HepG2 (cell line): Measurements from ENCODE around the gene DALRD3. TPM values are rescaled to one million over a fixed set of nuclear protein-coding genes. Genes with fewer than 3 reads are reported as not detected.

Source experiments
- ARNTL ChIP-seq: sonication (generic); formaldehyde crosslinking; IDR thresholded peaks from 2 replicates; pipeline ENCODE4 v1.4.0; 2020; ENCODE audit warnings: mild to moderate bottlenecking, missing genetic modification reagents
- GTF3A ChIP-seq: sonication (generic); formaldehyde crosslinking; conservative IDR thresholded peaks from 2 replicates; pipeline ENCODE4 v1.4.0; 2020; ENCODE audit warnings: mild to moderate bottlenecking, missing genetic modification reagents
- HDAC1 ChIP-seq: sonication (generic); formaldehyde crosslinking; IDR thresholded peaks from 2 replicates; pipeline ENCODE4 v1.5.1; 2020; ENCODE audit warnings: mild to moderate bottlenecking, missing genetic modification reagents
- NFIC ChIP-seq: IDR thresholded peaks from 2 replicates; pipeline ENCODE4 v1.6.1; 2012; ENCODE audit warnings: mild to moderate bottlenecking, low read length, inconsistent platforms
- POLR2A ChIP-seq, 2 experiments: IDR thresholded peaks; 2 replicates each; pipeline ENCODE4 v1.6.1; 2011; ENCODE audit warnings: low read depth in 2 of 2, low read length in 2 of 2, mild to moderate bottlenecking in 1 of 2, moderate library complexity in 1 of 2; ENCODE audit not compliant: insufficient read depth in 1 of 2
- ZBTB8A ChIP-seq: sonication (generic); formaldehyde crosslinking; IDR thresholded peaks from 2 replicates; pipeline ENCODE4 v1.4.0; 2020; ENCODE audit warnings: mild to moderate bottlenecking, low read depth, missing genetic modification reagents, borderline replicate concordance
- ZNF121 ChIP-seq: sonication (generic); formaldehyde crosslinking; IDR thresholded peaks from 2 replicates; pipeline ENCODE4 v1.5.0; 2020; ENCODE audit warnings: mild to moderate bottlenecking, missing genetic modification reagents
- polyA plus RNA-seq, 8 experiments: library from polyadenylated mRNA; depleted of rRNA in 3 of 8; stranded (reverse) in 7 of 8; unstranded in 1 of 8; fragments of >200 nt; fragmentation: Illumina TruSeq in 4 of 8; extraction: Trizol in 4 of 8; gene quantifications; 2 replicates each; pipeline versions ENCODE4 v1.2.1 to v1.2.3, GENCODE V29; 2011 to 2016; ENCODE audit warnings: low read depth in 4 of 8, missing spikeins in 1 of 8, mixed read lengths in 1 of 8; ENCODE audit not compliant: insufficient read depth in 1 of 8
- total RNA-seq, 5 experiments: library from RNA; depleted of rRNA; stranded (reverse); fragments of >200 nt; fragmentation: Illumina TruSeq; extraction: Trizol; gene quantifications; 2 replicates each; pipeline ENCODE4 v1.2.3, GENCODE V29; 2016; ENCODE audit warnings: low read depth in 1 of 5
- TF ChIP-seq, protein P1 (sequence below): sonication (generic); formaldehyde crosslinking; IDR thresholded peaks from 2 replicates; pipeline ENCODE4 v1.9.0; 2021; ENCODE audit warnings: mild to moderate bottlenecking, missing genetic modification reagents
- TF ChIP-seq, protein P2 (sequence below): IDR thresholded peaks from 2 replicates; pipeline ENCODE4 v1.6.1; 2016; ENCODE audit warnings: missing compliant biosample characterization, missing genetic modification reagents, borderline replicate concordance
- TF ChIP-seq, protein P3 (sequence below): sonication (generic); formaldehyde crosslinking; IDR thresholded peaks from 2 replicates; pipeline ENCODE4 v1.8.1; 2023; ENCODE audit warnings: mild to moderate bottlenecking, moderate library complexity, missing genetic modification reagents
- TF ChIP-seq, protein P4 (sequence below): sonication (generic); formaldehyde crosslinking; IDR thresholded peaks from 2 replicates; pipeline ENCODE4 v1.8.1; 2022; ENCODE audit warnings: mild to moderate bottlenecking, missing genetic modification reagents

DALRD3 gene
- total and polyA plus RNA-seq, 2 of the 13 experiments (the other 11 are each of a cell fraction or from before 2014, with no cell fraction given): 19.9 to 36.5 TPM

DNA sequence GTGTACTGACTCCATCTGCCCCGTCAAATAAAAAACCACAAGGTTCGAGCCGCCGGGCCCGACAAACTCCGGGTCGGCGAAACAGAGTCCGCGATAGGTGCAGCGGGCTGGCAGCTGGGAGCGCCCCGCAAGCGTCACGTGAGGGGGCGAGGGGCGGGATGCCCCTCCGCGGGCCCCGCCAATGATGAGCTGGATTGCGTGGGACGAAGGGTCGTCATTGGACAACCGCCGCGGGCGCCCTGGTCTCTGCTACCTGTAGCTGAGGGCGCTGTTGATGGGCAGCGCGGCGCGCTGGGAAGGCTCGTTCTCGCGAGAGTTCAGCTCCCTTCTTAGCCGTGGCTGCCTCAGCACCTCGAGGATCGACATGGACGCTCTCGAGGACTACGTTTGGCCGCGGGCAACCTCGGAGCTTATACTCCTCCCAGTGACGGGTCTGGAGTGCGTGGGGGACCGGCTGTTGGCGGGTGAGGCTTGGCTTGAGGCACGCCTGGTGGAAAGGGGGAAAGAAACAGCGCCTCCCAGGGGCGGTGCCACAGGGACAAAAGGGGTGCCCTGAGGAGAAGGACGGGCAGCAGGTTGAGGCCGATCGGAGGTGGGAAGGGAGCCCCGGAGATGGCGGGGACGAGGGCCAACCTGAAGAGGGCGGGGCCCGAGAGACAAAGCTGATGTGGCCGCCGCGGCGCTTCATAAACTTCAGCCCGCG is 11.2 kb downstream of the DALRD3 start, which contains the start of gene WDR6 (continued):
- TF ChIP-seq, protein P1, sequence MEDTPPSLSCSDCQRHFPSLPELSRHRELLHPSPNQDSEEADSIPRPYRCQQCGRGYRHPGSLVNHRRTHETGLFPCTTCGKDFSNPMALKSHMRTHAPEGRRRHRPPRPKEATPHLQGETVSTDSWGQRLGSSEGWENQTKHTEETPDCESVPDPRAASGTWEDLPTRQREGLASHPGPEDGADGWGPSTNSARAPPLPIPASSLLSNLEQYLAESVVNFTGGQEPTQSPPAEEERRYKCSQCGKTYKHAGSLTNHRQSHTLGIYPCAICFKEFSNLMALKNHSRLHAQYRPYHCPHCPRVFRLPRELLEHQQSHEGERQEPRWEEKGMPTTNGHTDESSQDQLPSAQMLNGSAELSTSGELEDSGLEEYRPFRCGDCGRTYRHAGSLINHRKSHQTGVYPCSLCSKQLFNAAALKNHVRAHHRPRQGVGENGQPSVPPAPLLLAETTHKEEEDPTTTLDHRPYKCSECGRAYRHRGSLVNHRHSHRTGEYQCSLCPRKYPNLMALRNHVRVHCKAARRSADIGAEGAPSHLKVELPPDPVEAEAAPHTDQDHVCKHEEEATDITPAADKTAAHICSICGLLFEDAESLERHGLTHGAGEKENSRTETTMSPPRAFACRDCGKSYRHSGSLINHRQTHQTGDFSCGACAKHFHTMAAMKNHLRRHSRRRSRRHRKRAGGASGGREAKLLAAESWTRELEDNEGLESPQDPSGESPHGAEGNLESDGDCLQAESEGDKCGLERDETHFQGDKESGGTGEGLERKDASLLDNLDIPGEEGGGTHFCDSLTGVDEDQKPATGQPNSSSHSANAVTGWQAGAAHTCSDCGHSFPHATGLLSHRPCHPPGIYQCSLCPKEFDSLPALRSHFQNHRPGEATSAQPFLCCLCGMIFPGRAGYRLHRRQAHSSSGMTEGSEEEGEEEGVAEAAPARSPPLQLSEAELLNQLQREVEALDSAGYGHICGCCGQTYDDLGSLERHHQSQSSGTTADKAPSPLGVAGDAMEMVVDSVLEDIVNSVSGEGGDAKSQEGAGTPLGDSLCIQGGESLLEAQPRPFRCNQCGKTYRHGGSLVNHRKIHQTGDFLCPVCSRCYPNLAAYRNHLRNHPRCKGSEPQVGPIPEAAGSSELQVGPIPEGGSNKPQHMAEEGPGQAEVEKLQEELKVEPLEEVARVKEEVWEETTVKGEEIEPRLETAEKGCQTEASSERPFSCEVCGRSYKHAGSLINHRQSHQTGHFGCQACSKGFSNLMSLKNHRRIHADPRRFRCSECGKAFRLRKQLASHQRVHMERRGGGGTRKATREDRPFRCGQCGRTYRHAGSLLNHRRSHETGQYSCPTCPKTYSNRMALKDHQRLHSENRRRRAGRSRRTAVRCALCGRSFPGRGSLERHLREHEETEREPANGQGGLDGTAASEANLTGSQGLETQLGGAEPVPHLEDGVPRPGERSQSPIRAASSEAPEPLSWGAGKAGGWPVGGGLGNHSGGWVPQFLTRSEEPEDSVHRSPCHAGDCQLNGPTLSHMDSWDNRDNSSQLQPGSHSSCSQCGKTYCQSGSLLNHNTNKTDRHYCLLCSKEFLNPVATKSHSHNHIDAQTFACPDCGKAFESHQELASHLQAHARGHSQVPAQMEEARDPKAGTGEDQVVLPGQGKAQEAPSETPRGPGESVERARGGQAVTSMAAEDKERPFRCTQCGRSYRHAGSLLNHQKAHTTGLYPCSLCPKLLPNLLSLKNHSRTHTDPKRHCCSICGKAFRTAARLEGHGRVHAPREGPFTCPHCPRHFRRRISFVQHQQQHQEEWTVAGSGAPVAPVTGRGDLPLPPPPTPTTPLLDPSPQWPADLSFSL (CRISPR knock-in tag): no peak
- TF ChIP-seq POLR2A (IDR thresholded peaks at IDR 0.05; ENCODE audit: insufficient read depth in 1 of 2, low read depth in 2 of 2, low read length in 2 of 2): peak in 1 of 2 experiments; percentile 90; a peak in 2 of 4 replicates
- TF ChIP-seq ZNF121: no peak
- TF ChIP-seq, protein P2, sequence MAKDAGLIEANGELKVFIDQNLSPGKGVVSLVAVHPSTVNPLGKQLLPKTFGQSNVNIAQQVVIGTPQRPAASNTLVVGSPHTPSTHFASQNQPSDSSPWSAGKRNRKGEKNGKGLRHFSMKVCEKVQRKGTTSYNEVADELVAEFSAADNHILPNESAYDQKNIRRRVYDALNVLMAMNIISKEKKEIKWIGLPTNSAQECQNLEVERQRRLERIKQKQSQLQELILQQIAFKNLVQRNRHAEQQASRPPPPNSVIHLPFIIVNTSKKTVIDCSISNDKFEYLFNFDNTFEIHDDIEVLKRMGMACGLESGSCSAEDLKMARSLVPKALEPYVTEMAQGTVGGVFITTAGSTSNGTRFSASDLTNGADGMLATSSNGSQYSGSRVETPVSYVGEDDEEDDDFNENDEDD: peak; percentile 87; the same call in 1 of the 2 replicates
- TF ChIP-seq ZBTB8A (CRISPR knock-in tag): peak; percentile 53; the same call in 1 of the 2 replicates
- TF ChIP-seq, protein P3, sequence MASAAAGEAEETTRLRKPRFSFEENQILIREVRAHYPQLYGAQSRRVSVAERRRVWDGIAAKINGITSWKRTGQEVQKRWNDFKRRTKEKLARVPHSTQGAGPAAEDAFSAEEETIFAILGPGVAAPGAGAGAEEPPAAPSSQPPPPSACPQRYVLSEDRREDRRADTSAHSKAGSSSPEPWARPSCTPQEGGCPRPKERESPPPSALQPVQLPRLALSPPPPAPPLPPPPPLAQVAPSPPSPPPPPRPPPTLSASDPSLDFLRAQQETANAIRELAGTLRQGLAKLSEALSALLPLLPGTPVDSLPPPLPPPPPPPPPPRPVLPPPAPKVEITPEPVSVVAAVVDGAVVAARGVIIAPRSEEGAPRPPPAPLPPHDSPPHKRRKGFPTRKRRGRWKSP: 0 out of 2 replicates have a peak, but pooled peaks have one; percentile 67
- TF ChIP-seq NFIC: no peak; the same call in 1 of the 2 replicates
- TF ChIP-seq, protein P4, sequence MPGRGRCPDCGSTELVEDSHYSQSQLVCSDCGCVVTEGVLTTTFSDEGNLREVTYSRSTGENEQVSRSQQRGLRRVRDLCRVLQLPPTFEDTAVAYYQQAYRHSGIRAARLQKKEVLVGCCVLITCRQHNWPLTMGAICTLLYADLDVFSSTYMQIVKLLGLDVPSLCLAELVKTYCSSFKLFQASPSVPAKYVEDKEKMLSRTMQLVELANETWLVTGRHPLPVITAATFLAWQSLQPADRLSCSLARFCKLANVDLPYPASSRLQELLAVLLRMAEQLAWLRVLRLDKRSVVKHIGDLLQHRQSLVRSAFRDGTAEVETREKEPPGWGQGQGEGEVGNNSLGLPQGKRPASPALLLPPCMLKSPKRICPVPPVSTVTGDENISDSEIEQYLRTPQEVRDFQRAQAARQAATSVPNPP: no peak
- peak; percentile 69 for TF ChIP-seq ARNTL (CRISPR knock-in tag)
- TF ChIP-seq GTF3A: no peak
- TF ChIP-seq HDAC1 (CRISPR knock-in tag): no peak; the same call in none of the 2 replicates
